Daoy (cell line): Measurements from ENCODE around the gene KRT73. TPM values are rescaled to one million over a fixed set of nuclear protein-coding genes. Genes with fewer than 3 reads are reported as not detected.

Experiments
- DNase-seq: peaks from one replicate; pipeline ENCODE4 v3.0.0-alpha.2; 2015; ENCODE audit warnings: low read depth
- total RNA-seq: library from RNA; depleted of rRNA; stranded (reverse); fragments of >200 nt; shearing (Covaris generic); gene quantifications from 2 replicates; pipeline ENCODE4 v1.2.3, GENCODE V29; 2014; rRNA removed

The KRT73 gene
- not detected in 2 replicates for total RNA-seq

DNA sequence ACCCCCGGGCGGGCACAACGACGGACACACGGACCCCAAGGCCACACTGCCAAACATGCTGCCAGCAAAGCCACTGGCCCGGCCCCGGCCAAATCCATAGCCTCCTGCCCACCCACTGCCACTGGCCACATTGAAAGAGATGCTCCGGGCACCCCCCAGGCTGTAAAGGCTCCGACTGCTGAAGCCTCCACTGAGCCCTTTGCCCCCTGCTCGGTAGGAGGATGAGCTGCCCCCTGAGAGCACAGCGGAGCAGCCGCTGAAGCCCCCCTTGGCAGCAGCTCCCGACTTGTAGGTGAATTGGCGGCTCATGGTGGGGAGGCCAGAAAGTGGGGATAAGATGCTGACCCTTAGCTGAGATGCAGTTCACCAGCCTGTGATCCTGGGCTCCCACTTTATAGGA lies at the start of gene KRT73:
TSS of gene KRT73 (minus strand) at position 344 of the 400 bp plus-strand sequence. CDS start at position 309, 35 bp downstream.
- no peak for DNase-seq

DNA sequence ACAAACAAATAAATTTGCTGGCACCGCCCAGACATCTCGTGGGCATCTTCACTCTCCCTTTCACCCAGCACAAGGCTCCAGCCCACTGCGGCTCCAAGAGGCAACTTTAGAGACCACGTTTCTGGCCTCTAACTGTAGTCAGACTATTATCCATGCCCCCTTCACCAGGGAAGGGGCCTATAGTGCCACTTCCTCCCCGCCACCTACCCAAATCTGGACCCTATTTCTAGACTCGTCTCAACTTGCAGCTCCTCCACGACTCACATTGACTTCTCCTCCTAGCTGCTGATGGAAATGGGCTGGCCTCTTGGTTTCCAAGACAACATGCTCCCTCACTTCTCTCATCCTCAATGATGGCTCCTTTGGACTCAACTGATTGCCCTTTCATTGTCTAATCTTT lies 49.6 kb upstream of the KRT73 start:
- no peak for DNase-seq

DNA sequence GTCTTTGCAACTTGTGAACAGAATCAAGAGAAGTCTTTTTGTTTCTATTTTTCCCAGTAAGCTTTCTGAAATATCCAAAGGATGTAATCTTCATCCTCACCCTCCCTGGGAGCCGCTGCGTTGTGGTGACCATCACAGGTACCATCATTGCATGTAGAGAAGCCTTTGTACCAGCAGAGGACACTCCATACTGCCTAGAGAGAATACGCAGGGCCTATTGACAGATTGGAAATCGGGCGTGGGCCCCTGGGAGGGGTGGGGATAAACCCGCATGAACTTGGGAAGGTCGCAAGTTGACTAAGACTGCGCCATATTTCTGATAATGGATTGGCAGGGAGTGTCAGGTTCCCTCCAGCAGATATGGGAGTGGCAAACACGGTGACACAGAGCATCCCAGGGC lies 49.1 kb upstream of the KRT73 start:
- no peak for DNase-seq

DNA sequence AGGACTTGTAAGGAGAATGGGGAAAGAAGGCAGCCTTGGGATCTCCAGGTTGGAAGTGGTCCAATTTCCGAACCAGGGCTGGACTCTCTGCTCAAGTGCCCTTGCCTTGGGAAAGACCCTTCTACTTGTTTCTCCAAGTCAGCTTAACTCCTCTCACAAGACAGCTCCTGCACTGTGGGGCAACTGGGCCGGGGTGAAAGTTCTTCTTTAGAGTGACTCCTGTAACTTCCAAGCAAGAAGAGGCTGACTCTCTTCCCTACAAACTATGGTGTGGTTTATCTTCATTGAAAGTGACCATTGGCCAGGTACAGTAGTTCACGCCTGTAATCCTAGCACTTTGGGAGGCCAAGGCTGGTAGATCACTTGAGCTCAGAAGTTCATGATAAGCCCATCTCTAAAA lies 48.1 kb upstream of the KRT73 start:
- DNase-seq, result no peak

DNA sequence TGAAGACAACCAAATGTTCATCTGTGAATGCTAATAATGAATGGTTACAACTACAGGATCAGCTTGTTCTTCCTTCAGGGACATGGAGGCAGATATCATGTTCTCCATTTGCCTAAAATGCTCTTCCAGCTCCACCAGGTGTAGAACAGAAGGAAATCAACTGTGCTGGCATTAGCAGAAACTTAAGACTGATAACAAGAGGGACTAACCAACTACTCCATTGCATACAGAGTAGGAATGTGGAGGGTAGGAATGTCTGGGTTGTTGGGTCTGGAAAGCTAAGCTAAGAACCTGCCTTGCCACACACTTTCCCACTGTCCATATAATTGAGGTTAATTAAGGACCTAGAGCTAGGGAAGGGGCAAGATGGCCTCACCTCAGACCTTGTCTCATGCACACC lies 45.1 kb upstream of the KRT73 start:
- DNase-seq, result no peak

DNA sequence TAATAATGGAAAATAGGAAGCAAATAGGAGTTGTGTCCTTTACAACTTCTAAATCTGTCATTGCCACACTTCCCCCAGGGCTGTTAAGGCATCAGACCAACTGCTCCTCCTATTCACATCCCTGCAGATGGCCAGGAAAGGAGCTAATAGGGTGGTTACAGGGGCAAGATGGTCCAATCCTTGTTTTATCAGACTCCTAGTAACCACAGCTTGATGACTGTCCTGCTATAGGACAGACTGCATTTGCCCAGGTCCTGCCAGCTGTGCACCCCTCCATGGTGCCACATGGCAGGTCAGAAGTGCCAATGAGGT lies 44.5 kb upstream of the KRT73 start:
- DNase-seq, result no peak

DNA sequence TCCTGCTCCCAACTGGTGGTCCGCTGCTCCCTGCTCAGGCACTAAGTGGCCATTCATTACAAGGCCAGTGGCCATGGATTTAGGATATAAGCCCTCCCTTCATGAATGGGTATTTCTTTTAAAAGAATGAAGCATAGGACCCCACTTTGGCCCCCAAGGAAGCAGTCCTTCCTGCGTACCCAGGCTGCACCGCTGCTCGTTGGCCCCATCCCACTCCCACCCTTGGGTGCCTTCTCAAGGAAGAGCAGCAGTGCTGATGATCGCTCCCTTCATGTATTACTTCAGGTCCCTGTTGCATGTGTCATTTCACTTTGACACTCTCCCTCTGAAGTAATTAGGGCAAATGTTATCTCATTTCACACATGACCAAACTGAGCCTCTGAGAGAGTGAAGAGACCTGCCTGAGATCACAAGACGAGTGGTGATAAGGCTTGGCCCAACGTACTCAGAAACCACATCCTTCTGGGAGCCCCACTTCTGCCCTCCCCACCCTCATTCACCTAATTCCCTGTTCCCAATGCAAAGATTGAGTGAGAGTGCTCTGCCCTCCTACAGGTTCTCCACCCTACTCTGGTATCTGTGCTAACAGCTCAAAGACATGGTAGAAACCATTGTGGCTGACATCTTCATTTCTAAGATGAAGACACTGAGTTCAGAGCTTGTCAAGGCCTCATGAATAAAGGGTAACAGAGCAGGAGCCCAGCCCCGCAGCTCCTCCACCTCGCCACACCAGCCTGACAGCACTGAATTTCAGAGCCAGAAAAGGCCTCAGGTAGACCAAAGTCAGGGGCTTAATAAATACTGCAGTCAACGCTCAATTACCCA lies 43.9 kb upstream of the KRT73 start:
- DNase-seq, result no peak

DNA sequence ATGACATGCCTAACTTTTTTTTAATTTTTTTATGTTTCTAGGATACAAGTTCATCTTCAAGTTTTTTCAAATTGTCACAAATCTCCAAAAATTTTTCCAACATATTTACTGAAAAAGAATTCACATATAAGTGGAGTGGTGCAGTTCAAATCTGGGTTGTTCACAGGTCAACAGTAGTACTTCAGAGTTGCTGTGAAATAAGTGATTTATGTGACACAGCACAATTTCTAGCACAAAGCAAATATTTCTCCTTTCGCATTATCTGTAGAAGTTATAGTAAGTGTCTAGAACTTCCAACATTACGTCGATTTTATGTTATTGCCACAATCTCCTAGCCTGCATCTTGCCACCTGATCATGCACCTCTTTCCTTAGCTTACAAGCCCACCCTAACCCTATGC lies 43.3 kb upstream of the KRT73 start:
- no peak for DNase-seq

DNA sequence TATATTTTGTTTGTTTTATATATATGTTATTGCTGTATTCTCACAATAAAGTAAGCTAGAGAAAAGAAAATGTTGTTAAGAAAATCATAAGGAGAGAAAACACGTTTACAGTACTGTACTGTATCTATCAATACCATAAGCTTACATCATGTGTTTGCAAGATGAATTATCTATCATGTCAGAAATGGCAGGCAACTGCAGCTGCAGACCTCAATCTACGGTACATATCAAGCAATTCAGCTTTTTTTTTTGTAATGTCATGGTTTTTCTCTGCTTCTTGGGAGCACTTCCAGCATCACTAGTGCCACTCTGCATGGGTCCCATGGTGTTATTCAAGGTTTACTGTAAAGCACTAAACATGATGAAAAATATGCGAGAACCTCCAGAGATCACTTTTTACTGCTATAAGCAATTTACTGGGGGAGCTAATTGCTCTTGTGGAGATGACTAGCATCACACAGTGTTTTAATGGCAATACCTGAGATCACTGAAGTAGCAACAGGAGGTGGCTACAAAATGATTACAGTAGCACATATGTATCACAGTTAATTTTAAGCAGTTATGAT lies 42.7 kb upstream of the KRT73 start:
- no peak for DNase-seq

DNA sequence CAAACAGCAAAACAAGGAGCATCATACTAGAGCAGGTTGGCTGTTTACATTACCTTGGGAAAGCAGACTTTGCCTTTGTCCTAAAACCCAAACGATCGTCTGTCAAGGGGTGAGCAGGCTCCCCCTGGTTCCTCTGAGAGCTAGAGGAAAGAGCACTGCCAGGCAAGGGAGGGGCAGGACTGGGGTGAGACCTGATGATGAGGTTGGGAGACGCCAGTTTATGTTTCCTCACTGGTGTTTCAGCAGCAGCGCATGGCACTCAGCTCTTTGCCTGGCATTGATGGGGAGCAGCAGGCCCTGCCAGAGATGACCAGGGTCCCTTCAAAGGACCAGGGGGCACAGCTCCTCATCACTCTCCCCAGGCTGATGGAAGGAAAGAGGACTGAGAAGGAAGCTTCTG lies 41.6 kb upstream of the KRT73 start:
- no peak for DNase-seq

DNA sequence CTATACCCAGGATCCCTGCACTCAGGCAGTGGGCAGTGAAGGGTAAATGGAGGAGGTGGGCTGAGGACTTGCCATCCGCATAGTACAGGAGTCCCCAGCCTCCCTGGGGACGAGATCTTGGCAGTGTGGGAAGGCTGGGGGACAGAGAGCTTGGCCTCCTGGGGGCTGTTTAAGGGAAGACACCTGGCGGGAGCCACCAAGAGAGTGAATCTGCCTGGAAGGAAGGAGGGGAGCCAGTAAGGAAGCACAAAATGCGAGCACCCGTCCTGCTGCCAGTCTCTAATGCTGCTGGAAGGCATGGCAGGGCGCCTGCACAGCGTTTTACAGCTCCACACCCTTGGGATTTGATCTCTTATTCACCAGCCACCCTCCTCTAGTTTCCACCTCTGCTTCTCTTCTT lies 41.0 kb upstream of the KRT73 start:
- no peak for DNase-seq

DNA sequence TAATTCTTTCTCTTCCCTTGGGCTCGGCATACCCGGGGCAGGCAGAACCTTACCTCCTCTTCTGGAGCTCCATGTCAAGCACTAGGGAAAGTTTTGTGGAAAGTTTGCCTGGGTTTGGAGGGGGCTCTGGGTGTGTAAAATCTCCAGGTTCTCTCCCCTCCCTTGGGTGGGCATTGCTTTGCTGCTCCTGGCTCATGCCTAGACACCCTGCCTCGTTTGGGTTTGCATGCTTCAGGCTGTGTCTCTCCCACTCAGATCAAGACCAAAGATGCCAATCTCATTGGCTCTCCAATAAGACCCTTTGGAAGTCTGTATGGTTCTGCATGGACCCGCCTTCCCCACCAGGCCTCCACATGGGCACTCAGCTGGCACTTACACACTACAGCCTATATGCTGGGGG lies 39.8 kb upstream of the KRT73 start:
- no peak for DNase-seq

DNA sequence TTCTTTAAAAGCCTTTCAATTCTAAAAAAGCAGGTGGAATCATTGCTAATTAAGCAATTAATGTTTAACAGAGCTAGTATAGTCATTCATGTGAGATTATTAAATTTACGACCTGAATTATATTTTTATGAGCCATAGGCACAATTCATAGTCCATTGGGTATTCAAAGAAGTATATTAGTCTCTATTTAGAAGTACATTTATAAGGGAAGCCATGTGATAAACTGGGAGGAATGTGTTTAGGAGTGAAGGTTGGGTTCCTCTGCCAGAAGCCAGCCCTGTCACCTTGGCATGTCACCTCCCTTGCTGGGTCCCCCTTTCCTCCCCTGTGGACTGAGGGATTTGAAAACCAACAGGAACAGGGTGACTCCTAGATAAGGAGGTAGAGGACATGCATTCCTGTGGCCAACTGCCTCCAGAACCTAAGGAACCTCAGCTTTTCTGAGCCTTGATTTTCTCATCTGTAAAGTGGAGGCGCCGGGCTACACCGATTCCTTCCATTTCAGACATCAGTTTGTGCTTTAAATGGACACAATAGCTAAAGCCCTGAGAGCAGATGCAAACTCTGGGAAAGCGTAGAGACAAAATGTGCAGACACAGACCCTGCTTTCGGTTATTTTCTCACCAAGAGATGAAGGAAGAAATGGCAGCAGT lies 39.0 kb upstream of the KRT73 start:
- DNase-seq, result no peak

DNA sequence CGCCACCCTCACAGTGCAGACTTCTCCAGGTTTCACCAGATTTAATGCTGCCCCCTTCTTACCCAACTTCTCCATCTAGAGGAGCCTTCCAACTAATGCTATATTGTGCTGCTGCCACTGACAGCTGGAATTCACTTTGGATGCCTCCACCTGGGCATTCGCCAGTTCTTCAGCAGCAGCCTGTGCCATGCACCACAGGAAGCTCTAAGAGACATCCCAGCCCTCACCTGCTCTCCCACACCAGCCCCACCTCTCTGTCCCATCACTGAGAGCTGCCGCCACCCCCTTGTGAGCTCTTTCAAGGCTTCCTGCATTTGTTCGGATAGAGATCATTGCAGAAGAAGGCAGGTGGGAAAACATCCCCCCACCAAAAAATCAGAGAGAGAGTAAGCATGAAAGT lies 38.3 kb upstream of the KRT73 start:
- no peak for DNase-seq

DNA sequence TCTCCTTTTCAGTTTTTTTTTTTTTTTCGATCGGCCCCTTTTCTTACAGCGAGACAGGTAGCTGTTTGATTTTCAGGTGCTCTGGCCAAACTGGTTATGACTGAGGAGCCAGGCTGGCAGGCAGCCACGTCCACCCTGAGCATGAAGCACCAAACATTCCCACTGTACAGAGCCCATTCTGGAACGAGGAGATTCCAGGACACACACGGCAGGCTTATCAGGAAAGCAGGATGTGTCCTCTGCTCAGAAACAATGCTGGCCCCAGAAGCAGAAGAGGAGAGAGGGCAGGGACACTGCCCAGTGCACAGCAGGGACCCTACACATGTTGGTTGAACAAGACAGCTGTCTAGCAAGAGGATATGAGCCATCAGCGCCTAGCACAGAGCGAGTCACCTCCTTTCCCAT lies 37.4 kb upstream of the KRT73 start:
- DNase-seq, result peak; percentile 21

DNA sequence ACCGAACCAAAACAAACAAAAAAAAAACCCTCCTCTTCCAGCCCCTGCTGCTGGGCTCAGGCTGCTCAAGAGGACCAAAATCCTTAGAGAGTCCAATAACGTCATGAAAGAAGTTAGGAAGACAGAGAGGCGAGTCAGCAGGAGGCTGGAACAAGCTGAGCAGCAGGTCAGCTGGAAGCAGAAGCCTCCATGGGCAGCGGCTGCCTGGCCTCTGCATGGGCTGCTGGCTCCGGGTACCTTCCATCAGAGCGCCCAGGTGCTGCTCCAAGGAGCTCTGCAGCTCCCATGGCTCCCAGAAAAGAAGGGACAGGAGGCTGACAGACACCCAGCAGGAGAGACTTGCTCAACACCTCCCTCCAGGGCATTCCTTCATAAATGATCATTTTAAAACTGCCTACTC lies 36.9 kb upstream of the KRT73 start:
- no peak for DNase-seq

DNA sequence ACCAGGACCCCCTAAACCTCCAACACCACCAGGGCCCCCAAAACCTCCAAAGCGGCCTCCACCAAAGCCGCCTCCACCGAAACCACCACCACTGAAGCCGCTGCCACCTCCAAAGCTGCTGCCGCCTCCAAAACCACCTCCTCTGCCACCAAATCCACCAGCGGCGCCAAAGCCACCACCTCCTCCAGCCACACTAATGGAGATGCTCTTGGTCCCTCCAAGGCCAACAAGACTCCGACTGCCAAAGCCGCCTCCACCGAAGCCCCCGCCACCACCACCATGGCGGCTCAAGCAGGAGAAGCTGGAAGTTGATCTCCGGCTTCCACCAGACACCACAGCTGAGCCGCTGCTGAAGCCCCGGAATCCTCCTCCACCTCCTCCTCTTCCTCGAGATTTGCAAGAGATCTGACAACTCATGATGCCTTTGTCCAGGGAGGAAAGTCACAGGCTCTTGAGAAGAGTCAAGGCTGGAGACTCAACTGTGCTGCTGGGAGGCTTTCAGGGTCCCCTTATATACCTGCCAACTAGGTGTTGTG lies 33.4 kb upstream of the KRT73 start, which contains the start of gene KRT2:
TSS of gene KRT2 (minus strand) at position 486 of the 536 bp plus-strand sequence. CDS start at position 417, 69 bp downstream.
- DNase-seq, result no peak

DNA sequence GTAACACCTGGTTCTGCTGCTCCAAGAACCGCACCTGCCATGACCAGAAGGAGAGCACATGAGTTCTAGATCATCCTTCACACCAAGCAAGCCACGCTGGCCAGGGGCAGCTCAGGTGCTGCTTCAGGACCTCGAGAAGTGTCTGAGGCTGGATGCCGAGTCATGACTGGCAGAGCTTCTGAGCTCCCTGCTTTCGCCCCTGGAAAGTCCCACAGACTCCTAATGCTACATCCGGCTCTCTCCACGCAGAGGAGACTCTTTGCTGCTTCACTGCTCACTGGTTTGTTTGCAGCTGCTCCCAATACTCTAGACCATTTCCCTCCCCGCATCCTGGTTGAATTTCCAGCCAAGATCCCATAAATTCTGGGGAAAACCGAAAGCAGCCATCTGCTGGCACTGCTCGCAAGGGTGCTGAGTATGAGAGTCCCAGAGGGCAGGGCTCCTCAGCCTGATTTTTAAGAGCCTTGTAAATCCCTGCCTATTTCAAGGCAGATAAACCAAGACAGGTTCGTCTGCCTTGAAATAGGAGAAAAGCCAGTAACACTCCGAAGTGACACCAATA lies 32.2 kb upstream of the KRT73 start:
- DNase-seq, result peak; percentile 71

DNA sequence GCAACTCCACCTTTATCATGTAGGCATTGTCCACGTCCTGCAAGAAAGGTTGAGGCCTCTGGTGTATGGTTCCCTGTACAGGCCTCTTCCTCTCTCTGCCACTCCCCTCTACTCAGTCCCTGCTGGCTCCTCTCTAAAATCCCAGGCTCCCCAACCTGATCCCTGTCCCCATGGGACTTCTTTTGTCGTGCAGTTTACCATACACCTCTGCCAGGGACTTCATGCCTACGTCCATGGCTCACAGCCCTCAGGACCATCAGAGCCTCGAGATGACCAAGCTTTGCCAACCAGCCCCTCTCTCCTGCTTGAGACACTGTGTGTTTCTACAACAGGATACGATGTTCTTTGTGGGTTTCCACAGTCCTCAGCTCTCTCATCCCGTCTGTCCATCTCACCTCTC lies 30.7 kb upstream of the KRT73 start:
- no peak for DNase-seq

DNA sequence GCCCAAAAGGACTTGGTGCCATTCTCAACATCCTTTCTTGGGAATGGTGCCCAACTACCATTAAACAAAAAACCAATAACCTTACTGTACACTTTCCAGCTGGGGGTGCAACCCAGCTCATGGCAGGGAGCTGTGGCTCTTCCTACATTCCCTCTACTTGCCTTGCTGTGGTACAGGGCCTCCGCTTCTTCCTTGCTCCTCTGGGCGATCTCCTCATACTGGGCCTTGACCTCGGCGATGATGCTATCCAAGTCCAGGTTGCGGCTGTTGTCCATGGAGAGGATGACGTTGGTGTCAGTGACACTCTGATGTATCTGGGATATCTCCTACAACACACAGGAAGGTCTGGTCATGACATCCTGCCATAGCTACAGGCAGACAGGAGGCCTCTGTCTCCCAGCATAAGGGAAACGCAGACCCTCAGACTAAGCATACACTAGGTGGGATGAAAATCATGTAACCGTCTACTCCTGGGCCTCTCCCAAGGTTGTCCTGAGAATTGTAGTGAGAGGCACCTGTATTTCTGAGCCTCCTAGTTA lies 29.7 kb upstream of the KRT73 start:
- no peak for DNase-seq

DNA sequence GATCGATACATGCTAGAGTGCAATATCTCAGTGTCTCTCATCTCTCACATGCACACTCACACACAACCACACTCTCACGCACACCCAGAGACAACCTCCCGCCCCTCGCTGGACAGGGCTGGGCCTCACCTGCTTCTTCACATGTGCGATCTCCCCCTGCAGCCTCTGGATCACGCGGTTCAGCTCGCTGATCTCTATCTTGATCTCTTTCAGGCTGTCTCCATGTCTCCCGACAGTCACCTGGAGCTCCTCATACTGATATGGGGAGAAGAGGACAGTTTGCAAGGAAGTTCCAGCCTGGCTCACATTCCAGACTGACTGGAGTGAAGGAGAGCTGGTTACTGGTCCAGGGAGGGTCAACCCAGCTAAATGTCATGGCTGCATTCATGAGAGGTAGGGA lies 29.2 kb upstream of the KRT73 start:
- DNase-seq, result no peak

DNA sequence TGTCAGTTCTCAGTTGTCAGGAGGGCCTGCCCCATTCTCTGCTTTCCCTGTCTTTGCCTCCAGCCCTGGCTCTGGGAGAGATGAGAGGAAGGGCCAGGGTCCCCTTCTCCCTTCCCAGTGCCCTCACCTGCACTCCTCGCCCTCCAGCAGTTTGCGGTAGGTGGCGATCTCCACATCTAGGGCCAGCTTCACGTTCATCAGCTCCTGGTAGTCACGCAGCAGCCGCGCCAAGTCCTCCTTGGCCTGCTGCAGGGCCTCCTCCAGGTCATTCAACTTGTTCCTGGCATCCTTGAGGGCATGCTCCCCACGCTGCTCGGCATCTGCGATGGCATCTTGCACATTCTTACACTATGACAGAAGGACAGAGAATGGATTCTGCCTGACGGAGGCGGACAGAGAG lies 28.3 kb upstream of the KRT73 start:
- DNase-seq, result no peak
